ENCODE results near the gene G6PC3.

The G6PC3 gene

DNA sequence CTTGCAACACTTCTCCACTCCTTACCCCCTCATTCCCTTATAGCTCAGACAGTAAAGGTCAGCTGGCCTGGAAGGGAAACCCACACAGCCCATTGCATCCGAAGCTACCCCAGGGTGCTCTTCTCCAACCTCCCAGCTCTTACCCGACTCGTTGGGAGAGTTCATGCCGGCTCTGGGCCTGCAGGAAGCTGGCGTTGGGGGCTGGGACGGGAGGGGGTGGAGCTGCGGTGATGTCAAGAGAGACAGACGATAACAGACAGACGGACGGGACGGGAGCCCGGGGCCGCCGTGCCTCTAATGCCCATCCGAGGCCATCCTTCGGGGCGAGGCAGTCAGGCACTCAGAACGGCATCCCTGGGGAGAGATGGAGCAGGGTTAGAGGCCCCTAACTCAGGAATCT is 46.8 kb downstream of the G6PC3 start:
- CTCF ChIA-PET = interaction anchor here (0.6 to 7.4 kb wide), 14 partner anchors 11 to 1975 kb away, joined by 3 to 98 read pairs (median 4); no protein-coding TSS in a partner anchor
- H3K4me3 ChIP-seq (ENCODE audit: low read depth, low read length) = no peak overlapping the region
- no peaks in the 10 kb centered on the region; the same call in 1 of the 2 replicates for H3K4me1 ChIP-seq (ENCODE audit: control insufficient read depth, insufficient read depth, low read length)
- TF ChIP-seq, protein P1, sequence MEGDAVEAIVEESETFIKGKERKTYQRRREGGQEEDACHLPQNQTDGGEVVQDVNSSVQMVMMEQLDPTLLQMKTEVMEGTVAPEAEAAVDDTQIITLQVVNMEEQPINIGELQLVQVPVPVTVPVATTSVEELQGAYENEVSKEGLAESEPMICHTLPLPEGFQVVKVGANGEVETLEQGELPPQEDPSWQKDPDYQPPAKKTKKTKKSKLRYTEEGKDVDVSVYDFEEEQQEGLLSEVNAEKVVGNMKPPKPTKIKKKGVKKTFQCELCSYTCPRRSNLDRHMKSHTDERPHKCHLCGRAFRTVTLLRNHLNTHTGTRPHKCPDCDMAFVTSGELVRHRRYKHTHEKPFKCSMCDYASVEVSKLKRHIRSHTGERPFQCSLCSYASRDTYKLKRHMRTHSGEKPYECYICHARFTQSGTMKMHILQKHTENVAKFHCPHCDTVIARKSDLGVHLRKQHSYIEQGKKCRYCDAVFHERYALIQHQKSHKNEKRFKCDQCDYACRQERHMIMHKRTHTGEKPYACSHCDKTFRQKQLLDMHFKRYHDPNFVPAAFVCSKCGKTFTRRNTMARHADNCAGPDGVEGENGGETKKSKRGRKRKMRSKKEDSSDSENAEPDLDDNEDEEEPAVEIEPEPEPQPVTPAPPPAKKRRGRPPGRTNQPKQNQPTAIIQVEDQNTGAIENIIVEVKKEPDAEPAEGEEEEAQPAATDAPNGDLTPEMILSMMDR (tag by site-specific recombination; IDR thresholded peaks at IDR 0.05) = no peak
- no peak for TF ChIP-seq ZNF416 (tag by site-specific recombination; IDR thresholded peaks at IDR 0.05)
- TF ChIP-seq, protein P2, sequence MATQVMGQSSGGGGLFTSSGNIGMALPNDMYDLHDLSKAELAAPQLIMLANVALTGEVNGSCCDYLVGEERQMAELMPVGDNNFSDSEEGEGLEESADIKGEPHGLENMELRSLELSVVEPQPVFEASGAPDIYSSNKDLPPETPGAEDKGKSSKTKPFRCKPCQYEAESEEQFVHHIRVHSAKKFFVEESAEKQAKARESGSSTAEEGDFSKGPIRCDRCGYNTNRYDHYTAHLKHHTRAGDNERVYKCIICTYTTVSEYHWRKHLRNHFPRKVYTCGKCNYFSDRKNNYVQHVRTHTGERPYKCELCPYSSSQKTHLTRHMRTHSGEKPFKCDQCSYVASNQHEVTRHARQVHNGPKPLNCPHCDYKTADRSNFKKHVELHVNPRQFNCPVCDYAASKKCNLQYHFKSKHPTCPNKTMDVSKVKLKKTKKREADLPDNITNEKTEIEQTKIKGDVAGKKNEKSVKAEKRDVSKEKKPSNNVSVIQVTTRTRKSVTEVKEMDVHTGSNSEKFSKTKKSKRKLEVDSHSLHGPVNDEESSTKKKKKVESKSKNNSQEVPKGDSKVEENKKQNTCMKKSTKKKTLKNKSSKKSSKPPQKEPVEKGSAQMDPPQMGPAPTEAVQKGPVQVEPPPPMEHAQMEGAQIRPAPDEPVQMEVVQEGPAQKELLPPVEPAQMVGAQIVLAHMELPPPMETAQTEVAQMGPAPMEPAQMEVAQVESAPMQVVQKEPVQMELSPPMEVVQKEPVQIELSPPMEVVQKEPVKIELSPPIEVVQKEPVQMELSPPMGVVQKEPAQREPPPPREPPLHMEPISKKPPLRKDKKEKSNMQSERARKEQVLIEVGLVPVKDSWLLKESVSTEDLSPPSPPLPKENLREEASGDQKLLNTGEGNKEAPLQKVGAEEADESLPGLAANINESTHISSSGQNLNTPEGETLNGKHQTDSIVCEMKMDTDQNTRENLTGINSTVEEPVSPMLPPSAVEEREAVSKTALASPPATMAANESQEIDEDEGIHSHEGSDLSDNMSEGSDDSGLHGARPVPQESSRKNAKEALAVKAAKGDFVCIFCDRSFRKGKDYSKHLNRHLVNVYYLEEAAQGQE (tag by site-specific recombination; IDR thresholded peaks at IDR 0.05) = no peak
- no peak for TF ChIP-seq ZNF521 (tag by site-specific recombination; IDR thresholded peaks at IDR 0.05)
- TF ChIP-seq ZNF112 (tag by site-specific recombination; IDR thresholded peaks at IDR 0.05) = no peak
- no peak for TF ChIP-seq ZNF529 (tag by site-specific recombination; IDR thresholded peaks at IDR 0.05; ENCODE audit: insufficient replicate concordance)
- no peak for TF ChIP-seq MZF1 (tag by site-specific recombination; IDR thresholded peaks at IDR 0.05; ENCODE audit: borderline replicate concordance)
- no peak for TF ChIP-seq OVOL3 (tag by site-specific recombination; IDR thresholded peaks at IDR 0.05)
- no peak for TF ChIP-seq SETDB1 (IDR thresholded peaks at IDR 0.05; ENCODE audit: insufficient read length, low read length)
- no peak for TF ChIP-seq ZNF174 (tag by site-specific recombination; IDR thresholded peaks at IDR 0.05)
- no peak for TF ChIP-seq HOXC10 (CRISPR knock-in tag; IDR thresholded peaks at IDR 0.05)
- no peak for TF ChIP-seq ZNF664 (tag by site-specific recombination; IDR thresholded peaks at IDR 0.05)
- no peak for TF ChIP-seq SP2 (tag by site-specific recombination; IDR thresholded peaks at IDR 0.05)
- no peak for TF ChIP-seq GLI2 (tag by site-specific recombination; IDR thresholded peaks at IDR 0.05; ENCODE audit: borderline replicate concordance, low read depth)
- TF ChIP-seq, protein P3, sequence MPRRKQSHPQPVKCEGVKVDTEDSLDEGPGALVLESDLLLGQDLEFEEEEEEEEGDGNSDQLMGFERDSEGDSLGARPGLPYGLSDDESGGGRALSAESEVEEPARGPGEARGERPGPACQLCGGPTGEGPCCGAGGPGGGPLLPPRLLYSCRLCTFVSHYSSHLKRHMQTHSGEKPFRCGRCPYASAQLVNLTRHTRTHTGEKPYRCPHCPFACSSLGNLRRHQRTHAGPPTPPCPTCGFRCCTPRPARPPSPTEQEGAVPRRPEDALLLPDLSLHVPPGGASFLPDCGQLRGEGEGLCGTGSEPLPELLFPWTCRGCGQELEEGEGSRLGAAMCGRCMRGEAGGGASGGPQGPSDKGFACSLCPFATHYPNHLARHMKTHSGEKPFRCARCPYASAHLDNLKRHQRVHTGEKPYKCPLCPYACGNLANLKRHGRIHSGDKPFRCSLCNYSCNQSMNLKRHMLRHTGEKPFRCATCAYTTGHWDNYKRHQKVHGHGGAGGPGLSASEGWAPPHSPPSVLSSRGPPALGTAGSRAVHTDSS (tag by site-specific recombination; IDR thresholded peaks at IDR 0.05) = no peak
- no peak for TF ChIP-seq ZNF121 (tag by site-specific recombination; IDR thresholded peaks at IDR 0.05)
- TF ChIP-seq RBAK (tag by site-specific recombination; IDR thresholded peaks at IDR 0.05) = no peak
- no peak for TF ChIP-seq ZNF155 (tag by site-specific recombination; IDR thresholded peaks at IDR 0.05)
- TF ChIP-seq, protein P4, sequence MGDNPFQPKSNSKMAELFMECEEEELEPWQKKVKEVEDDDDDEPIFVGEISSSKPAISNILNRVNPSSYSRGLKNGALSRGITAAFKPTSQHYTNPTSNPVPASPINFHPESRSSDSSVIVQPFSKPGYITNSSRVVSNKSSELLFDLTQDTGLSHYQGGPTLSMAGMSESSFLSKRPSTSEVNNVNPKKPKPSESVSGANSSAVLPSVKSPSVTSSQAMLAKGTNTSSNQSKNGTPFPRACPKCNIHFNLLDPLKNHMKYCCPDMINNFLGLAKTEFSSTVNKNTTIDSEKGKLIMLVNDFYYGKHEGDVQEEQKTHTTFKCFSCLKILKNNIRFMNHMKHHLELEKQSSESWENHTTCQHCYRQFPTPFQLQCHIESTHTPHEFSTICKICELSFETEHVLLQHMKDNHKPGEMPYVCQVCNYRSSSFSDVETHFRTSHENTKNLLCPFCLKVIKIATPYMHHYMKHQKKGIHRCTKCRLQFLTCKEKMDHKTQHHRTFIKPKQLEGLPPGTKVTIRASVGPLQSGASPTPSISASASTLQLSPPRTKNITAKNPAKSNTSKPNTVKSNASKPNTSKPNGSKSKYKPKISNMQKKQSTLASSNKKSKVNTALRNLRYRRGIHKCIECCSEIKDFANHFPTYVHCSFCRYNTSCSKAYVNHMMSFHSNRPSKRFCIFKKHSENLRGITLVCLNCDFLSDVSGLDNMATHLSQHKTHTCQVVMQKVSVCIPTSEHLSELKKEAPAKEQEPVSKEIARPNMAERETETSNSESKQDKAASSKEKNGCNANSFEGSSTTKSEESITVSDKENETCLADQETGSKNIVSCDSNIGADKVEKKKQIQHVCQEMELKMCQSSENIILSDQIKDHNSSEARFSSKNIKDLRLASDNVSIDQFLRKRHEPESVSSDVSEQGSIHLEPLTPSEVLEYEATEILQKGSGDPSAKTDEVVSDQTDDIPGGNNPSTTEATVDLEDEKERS (tag by site-specific recombination; IDR thresholded peaks at IDR 0.05) = no peak
- TF ChIP-seq YY2 (tag by site-specific recombination; IDR thresholded peaks at IDR 0.05) = no peak
- H3K27ac ChIP-seq (ENCODE audit: extremely low read depth, low read depth, low read length) = no peak overlapping the region
- peaks cover 0 to 33% of the 10 kb centered on the region in 2 experiments; a peak in 2 of 3 replicates for H3K36me3 ChIP-seq (ENCODE audit: control insufficient read depth in 2 of 2, insufficient read depth in 1 of 2, low read length in 2 of 2)
- POLR2A ChIA-PET = interaction anchor here (1.1 to 1.4 kb wide), 2 partner anchors 21 to 22 kb away, joined by 3 to 4 read pairs; no protein-coding TSS in a partner anchor
- H3K9me3 ChIP-seq (ENCODE audit: control insufficient read depth, insufficient read depth, low read depth, low read length) = no peaks in the 10 kb centered on the region
